GM12891 (cell line): ENCODE measurements around the gene LEMD3.

ENCODE experiments used
- POLR2A ChIP-seq: IDR thresholded peaks from 2 replicates; pipeline ENCODE4 v1.6.1; 2011; ENCODE audit warnings: low read depth, low read length, control low read depth
- POLR2AphosphoS5 ChIP-seq: IDR thresholded peaks from 2 replicates; pipeline ENCODE4 v1.6.1; 2011; ENCODE audit warnings: low read depth, low read length, control low read depth
- POU2F2 ChIP-seq: IDR thresholded peaks from 2 replicates; pipeline ENCODE4 v1.6.1; 2011; ENCODE audit warnings: low read depth, mild to moderate bottlenecking, control low read depth, low read length, moderate library complexity

DNA sequence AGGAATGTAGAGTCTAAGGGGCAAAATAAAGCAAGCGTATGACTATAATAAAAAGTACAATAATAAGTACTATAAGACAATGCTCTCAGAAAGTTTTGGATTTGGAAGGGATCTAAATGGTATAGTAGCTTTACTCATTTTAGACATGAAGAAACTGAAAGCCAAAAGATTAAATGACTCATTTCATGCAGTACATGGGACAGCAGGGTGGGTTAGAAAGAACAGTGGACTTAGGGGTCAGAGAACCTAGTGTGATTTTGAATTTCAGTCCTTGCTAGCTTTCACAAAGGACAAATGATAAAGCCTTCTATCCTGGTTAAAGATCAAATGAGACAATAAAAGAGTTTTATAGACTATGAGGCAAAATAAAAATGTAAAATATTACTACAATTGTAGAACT is 6.8 kb upstream of the LEMD3 start:
- TF ChIP-seq POLR2AphosphoS5 (no peak), POLR2A (no peak), POU2F2 (no peak)
